Measurements from ENCODE around the gene EIF4EBP2. TPM values are rescaled to one million over a fixed set of nuclear protein-coding genes. Genes with fewer than 3 reads are reported as not detected.

EIF4EBP2 gene
- total and polyA plus RNA-seq, 8 donors: 63.8 to 81.4 (median 77.5) TPM

GRCh38 chr10:70425096-70425495, 21.2 kb downstream of the EIF4EBP2 start:
- DNase-seq: no peak
- intact Hi-C loops (cut with DNase I): no loop called here
- TF ChIP-seq CTCF (IDR thresholded peaks at IDR 0.05): no peak
- Histone ChIP-seq H3K27ac (no peak overlapping the region), H3K9me3 (no peaks in the 10 kb centered on the region), H3K27me3 (no peaks in the 10 kb centered on the region), H3K4me3 (no peak overlapping the region), H3K4me1 (peaks cover under 1 to 9% of the 10 kb centered on the region in 2 donors), H3K36me3 (peaks cover 0 to 100% of the 10 kb centered on the region in 2 donors)
- ATAC-seq: peak; percentile 6

- TF ChIP-seq CTCF (IDR thresholded peaks at IDR 0.05): no peak
- Histone ChIP-seq H3K4me3 (no peak overlapping the region), H3K9me3 (no peaks in the 10 kb centered on the region), H3K27ac (no peak overlapping the region), H3K36me3 (peaks cover 0 to 88% of the 10 kb centered on the region in 2 donors), H3K27me3 (no peaks in the 10 kb centered on the region), H3K4me1 (peaks cover 17 to 19% of the 10 kb centered on the region in 2 donors)
- ATAC-seq (no peak), DNase-seq (no peak)
- intact Hi-C loops (cut with DNase I): no loop called here
These were observed 22.9 kb downstream of the EIF4EBP2 start for GRCh38 chr10:70426823-70427222.

- intact Hi-C loops (cut with DNase I): no loop called here
- TF ChIP-seq CTCF (IDR thresholded peaks at IDR 0.05): no peak
- no peaks in the 10 kb centered on the region for H3K9me3 ChIP-seq
- H3K27ac ChIP-seq: peak overlapping the region; percentile 46 to 74
- H3K4me3 ChIP-seq: no peak overlapping the region
- peaks cover 17 to 26% of the 10 kb centered on the region in 2 donors for H3K4me1 ChIP-seq
- peaks cover 0 to 52% of the 10 kb centered on the region in 2 donors for H3K36me3 ChIP-seq
- ATAC-seq: peak; percentile 92
- DNase-seq: peak in 3 of 4 donors; percentile 71 to 96 (median 85)
- H3K27me3 ChIP-seq: no peaks in the 10 kb centered on the region
These were observed 26.8 kb downstream of the EIF4EBP2 start for GRCh38 chr10:70430493-70431445.

DNA sequence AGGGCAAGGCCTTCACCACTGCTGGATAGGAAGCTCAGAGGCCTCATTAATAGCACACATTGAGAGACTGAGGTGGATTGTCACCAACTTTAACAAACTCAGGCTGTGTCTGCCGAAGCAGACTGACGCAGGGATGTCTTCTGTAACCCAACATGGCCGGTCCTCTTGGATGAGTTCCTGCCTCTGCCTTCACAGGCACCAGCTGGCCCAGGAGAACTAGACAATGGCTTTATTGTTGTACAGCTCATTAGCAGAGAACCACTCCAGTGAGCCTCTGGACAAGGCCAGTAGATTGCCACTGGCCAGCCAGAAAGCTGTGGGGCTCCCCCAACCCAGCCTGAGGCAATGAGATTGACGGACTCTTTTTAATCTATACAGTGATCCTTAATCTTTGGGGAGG, 28.2 kb downstream of the EIF4EBP2 start:
- H3K27me3 ChIP-seq: no peaks in the 10 kb centered on the region
- no peaks in the 10 kb centered on the region for H3K9me3 ChIP-seq
- TF ChIP-seq CTCF (IDR thresholded peaks at IDR 0.05): no peak
- intact Hi-C loops (cut with DNase I): no loop called here
- no peak for DNase-seq
- peaks cover 17 to 26% of the 10 kb centered on the region in 2 donors for H3K4me1 ChIP-seq
- H3K27ac ChIP-seq: no peak overlapping the region
- H3K4me3 ChIP-seq: no peak overlapping the region
- ATAC-seq: no peak
- H3K36me3 ChIP-seq: peaks cover 0 to 39% of the 10 kb centered on the region in 2 donors

GRCh38 chr10:70432561-70433263, 28.8 kb downstream of the EIF4EBP2 start:
- Histone ChIP-seq H3K36me3 (peaks cover 0 to 33% of the 10 kb centered on the region in 2 donors), H3K4me3 (no peak overlapping the region), H3K4me1 (peaks cover 17 to 26% of the 10 kb centered on the region in 2 donors), H3K27ac (no peak overlapping the region), H3K9me3 (no peaks in the 10 kb centered on the region), H3K27me3 (peaks cover 0 to 2% of the 10 kb centered on the region in 2 donors)
- ATAC-seq (no peak), DNase-seq (no peak)
- TF ChIP-seq CTCF (IDR thresholded peaks at IDR 0.05): no peak
- intact Hi-C loops (cut with DNase I): no loop called here

Data from left lung (tissue), 10 donors.